ENCODE results near the gene HSPA9. TPM values are rescaled to one million over a fixed set of nuclear protein-coding genes. Genes with fewer than 3 reads are reported as not detected.

Gene HSPA9
- total and polyA plus RNA-seq, 2 of the 8 experiments (the other 6 are each of a cell fraction or from before 2014, with no cell fraction given), result 191 to 395 TPM

GRCh38 chr5:138536215-138536614 is 39.0 kb downstream of the HSPA9 start:
- Histone ChIP-seq H4K91ac (replicated peaks; ENCODE audit: insufficient read length, low read length) (no peak overlapping the region), H3K23me2 (ENCODE audit: low read depth, low read length) (no peaks in the 10 kb centered on the region), H3K18ac (ENCODE audit: extremely low read depth, low read length) (no peak overlapping the region), H3K27me3 (replicated peaks in 1 of 4; ENCODE audit: control insufficient read depth in 3 of 4, extremely low read depth in 1 of 4, insufficient read depth in 3 of 4, low read length in 3 of 4) (no peaks in the 10 kb centered on the region), H4K20me1 (replicated peaks in 1 of 2; ENCODE audit: control insufficient read depth in 1 of 2, insufficient read depth in 2 of 2, low read length in 2 of 2) (peaks cover 18 to 21% of the 10 kb centered on the region in 2 experiments), H2BK12ac (ENCODE audit: low read depth, low read length) (no peak overlapping the region), H2AK5ac (ENCODE audit: low read depth, low read length) (no peak overlapping the region), H2BK20ac (ENCODE audit: low read length) (no peak overlapping the region), H2BK5ac (ENCODE audit: low read depth, low read length) (no peak overlapping the region), H3K27ac (ENCODE audit: low read depth, low read length) (no peak overlapping the region), H2BK120ac (replicated peaks; ENCODE audit: low read depth, low read length) (no peak overlapping the region), H4K5ac (ENCODE audit: insufficient read length, low read depth, low read length) (no peak overlapping the region), H3K23ac (ENCODE audit: insufficient read length) (no peak overlapping the region), H3K79me2 (ENCODE audit: control insufficient read depth in 1 of 2, insufficient read depth in 2 of 2, low read length in 2 of 2) (peaks cover 58 to 94% of the 10 kb centered on the region in 2 experiments), H2BK15ac (ENCODE audit: low read length) (no peak overlapping the region), H3K4ac (replicated peaks; ENCODE audit: insufficient read length, low read depth, low read length) (no peak overlapping the region), H3K56ac (replicated peaks; ENCODE audit: insufficient read length, low read depth, low read length) (no peak overlapping the region), H3K9me3 (ENCODE audit: insufficient read depth in 2 of 2, low read depth in 1 of 2, low read length in 1 of 2) (no peaks in the 10 kb centered on the region), H3K36me3 (ENCODE audit: control insufficient read depth in 2 of 4, insufficient read depth in 4 of 4, low read length in 3 of 4) (peaks cover 0 to 47% (median 5%) of the 10 kb centered on the region in 4 experiments; a peak in 4 of 8 replicates), H3K79me1 (ENCODE audit: low read depth, low read length) (peaks cover 4% of the 10 kb centered on the region; the same call in 1 of the 2 replicates), H3K4me3 (ENCODE audit: extremely low read depth in 1 of 4, insufficient read depth in 2 of 4, low read depth in 3 of 4, low read length in 4 of 4) (no peak overlapping the region), H3K9ac (replicated peaks in 1 of 4; ENCODE audit: extremely low read depth in 1 of 4, low read depth in 3 of 4, low read length in 3 of 4) (no peak overlapping the region; a peak in 1 of 7 replicates), H3K4me2 (ENCODE audit: insufficient read depth in 1 of 2, low read depth in 2 of 2, low read length in 2 of 2) (no peak overlapping the region), H3K14ac (ENCODE audit: insufficient read length) (no peak overlapping the region), H3K4me1 (replicated peaks in 1 of 4; ENCODE audit: control insufficient read depth in 3 of 4, insufficient read depth in 4 of 4, low read length in 3 of 4) (peaks cover 0 to 7% (median under 1%) of the 10 kb centered on the region in 4 experiments; a peak in 3 of 7 replicates), H2AFZ (ENCODE audit: low read length) (no peak overlapping the region), H4K8ac (ENCODE audit: extremely low read depth, insufficient read depth, low read length) (no peak overlapping the region)
- POLR2A ChIA-PET (ENCODE audit: partially characterized antibody), result interaction anchor here (0.6 to 5.3 kb wide), 9 partner anchors 10 to 102 kb away, joined by 3 to 38 read pairs (median 12); partner anchors contain the start of genes EGR1 and HSPA9
- no peak for FAIRE-seq
- 55% methylated on average over 2 of the region's 2 CpGs; no CpG with 5 or more reads in 1 of the 2 experiments for WGBS, 2 experiments (ENCODE audit: extremely low coverage in 1 of 2, insufficient coverage in 1 of 2, insufficient read length in 1 of 2, insufficient replicate concordance in 2 of 2, low coverage in 1 of 2, low lambda C conversion rate in 2 of 2, missing lambda C conversion rate in 1 of 2)
- TF ChIP-seq MAX (IDR thresholded peaks at IDR 0.05), result no peak
- no peak for TF ChIP-seq SP4 (IDR thresholded peaks at IDR 0.05; ENCODE audit: low read length)
- TF ChIP-seq HDAC6 (IDR thresholded peaks at IDR 0.05; ENCODE audit: low read depth, low read length), result no peak
- no peak for TF ChIP-seq ZNF274 (IDR thresholded peaks at IDR 0.05; ENCODE audit: borderline replicate concordance, extremely low read depth, low read length)
- no peak for TF ChIP-seq HDAC2 (IDR thresholded peaks at IDR 0.05; ENCODE audit: borderline replicate concordance in 1 of 2, low read depth in 2 of 2, low read length in 2 of 2)
- TF ChIP-seq PHF8 (conservative IDR thresholded peaks at IDR 0.05; ENCODE audit: low read depth, low read length), result no peak
- TF ChIP-seq KDM4A (IDR thresholded peaks at IDR 0.05; ENCODE audit: low read depth, low read length, severe bottlenecking), result no peak
- no peak for TF ChIP-seq CBX5 (IDR thresholded peaks at IDR 0.05; ENCODE audit: low read depth, low read length)
- no peak for TF ChIP-seq CREB1 (IDR thresholded peaks at IDR 0.05)
- TF ChIP-seq TAF1 (IDR thresholded peaks at IDR 0.05; ENCODE audit: low read depth, low read length), result no peak
- TF ChIP-seq, protein P1, sequence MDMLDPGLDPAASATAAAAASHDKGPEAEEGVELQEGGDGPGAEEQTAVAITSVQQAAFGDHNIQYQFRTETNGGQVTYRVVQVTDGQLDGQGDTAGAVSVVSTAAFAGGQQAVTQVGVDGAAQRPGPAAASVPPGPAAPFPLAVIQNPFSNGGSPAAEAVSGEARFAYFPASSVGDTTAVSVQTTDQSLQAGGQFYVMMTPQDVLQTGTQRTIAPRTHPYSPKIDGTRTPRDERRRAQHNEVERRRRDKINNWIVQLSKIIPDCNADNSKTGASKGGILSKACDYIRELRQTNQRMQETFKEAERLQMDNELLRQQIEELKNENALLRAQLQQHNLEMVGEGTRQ (IDR thresholded peaks at IDR 0.05; ENCODE audit: low read length), result no peak
- no peak for TF ChIP-seq SRF (IDR thresholded peaks at IDR 0.05; ENCODE audit: low read depth, low read length)
- no peak for TF ChIP-seq SIRT6 (IDR thresholded peaks at IDR 0.05; ENCODE audit: low read length)
- DNase-seq (ENCODE audit: low read depth in 1 of 2, low spot score in 2 of 2), result no peak
- CTCF ChIA-PET (ENCODE audit: partially characterized antibody), result interaction anchor here (0.6 to 1.9 kb wide), 12 partner anchors 9 to 365 kb away, joined by 3 to 12 read pairs (median 4); no protein-coding TSS in a partner anchor
